ENCODE measurements around the gene USP17L15.
"Not testable (repeated sequence)": the region's sequence is repeated elsewhere in the genome, so short reads cannot be mapped to it uniquely, and the experiment has no call there.

- not testable (repeated sequence) for TF ChIP-seq CTCF, POLR2A (IDR thresholded peaks at IDR 0.05)
These were observed 28.4 kb downstream of the USP17L15 start, which contains the start of gene USP17L21 for GRCh38 chr4:9262572-9262971.
